ENCODE measurements around the gene GLDN.

GRCh38 chr15:51377038-51377786 is 35.8 kb downstream of the GLDN start:
- TF ChIP-seq EP300 (IDR thresholded peaks at IDR 0.05; ENCODE audit: low read depth) (no peak), POLR2AphosphoS5 (IDR thresholded peaks at IDR 0.05) (no peak), POLR2A (IDR thresholded peaks at IDR 0.05) (no peak)
- TF ChIP-seq, protein P1, sequence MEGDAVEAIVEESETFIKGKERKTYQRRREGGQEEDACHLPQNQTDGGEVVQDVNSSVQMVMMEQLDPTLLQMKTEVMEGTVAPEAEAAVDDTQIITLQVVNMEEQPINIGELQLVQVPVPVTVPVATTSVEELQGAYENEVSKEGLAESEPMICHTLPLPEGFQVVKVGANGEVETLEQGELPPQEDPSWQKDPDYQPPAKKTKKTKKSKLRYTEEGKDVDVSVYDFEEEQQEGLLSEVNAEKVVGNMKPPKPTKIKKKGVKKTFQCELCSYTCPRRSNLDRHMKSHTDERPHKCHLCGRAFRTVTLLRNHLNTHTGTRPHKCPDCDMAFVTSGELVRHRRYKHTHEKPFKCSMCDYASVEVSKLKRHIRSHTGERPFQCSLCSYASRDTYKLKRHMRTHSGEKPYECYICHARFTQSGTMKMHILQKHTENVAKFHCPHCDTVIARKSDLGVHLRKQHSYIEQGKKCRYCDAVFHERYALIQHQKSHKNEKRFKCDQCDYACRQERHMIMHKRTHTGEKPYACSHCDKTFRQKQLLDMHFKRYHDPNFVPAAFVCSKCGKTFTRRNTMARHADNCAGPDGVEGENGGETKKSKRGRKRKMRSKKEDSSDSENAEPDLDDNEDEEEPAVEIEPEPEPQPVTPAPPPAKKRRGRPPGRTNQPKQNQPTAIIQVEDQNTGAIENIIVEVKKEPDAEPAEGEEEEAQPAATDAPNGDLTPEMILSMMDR (IDR thresholded peaks at IDR 0.05): no peak

Data from transverse colon (tissue), 4 donors.